ENCODE data around the gene RABGAP1L. TPM values are rescaled to one million over a fixed set of nuclear protein-coding genes. Genes with fewer than 3 reads are reported as not detected.

RABGAP1L gene
- total and polyA plus RNA-seq, 12 donors = 13.0 to 167 (median 109) TPM

- no peaks in the 10 kb centered on the region for H3K9me3 ChIP-seq
- ATAC-seq (no peak), DNase-seq (no peak)
- H3K4me3 ChIP-seq = no peak overlapping the region
- no peaks in the 10 kb centered on the region for H3K27me3 ChIP-seq
- peaks cover 0 to 12% (median 0%) of the 10 kb centered on the region in 9 donors for H3K36me3 ChIP-seq
- TF ChIP-seq CTCF (IDR thresholded peaks at IDR 0.05) = no peak
- intact Hi-C loops (cut with DNase I) = no loop called here
- no peak overlapping the region for H3K27ac ChIP-seq
- 33 to 34% methylated on average over 2 of the region's 2 CpGs for WGBS, 2 donors
- H3K4me1 ChIP-seq = peaks cover 0 to 4% (median 0%) of the 10 kb centered on the region in 9 donors
These were observed 523.2 kb downstream of the RABGAP1L start for GRCh38 chr1:174682419-174683008.

GRCh38 chr1:174686213-174686612, 526.9 kb downstream of the RABGAP1L start:
- Histone ChIP-seq H3K9me3 (no peaks in the 10 kb centered on the region), H3K27ac (no peak overlapping the region), H3K4me1 (peaks cover 0 to 4% (median 0%) of the 10 kb centered on the region in 9 donors), H3K36me3 (peaks cover 0 to 12% (median 0%) of the 10 kb centered on the region in 9 donors), H3K27me3 (no peaks in the 10 kb centered on the region), H3K4me3 (no peak overlapping the region)
- intact Hi-C loops (cut with DNase I) = no loop called here
- DNase-seq (no peak), ATAC-seq (no peak)
- no peak for TF ChIP-seq CTCF (IDR thresholded peaks at IDR 0.05)

- DNase-seq (no peak), ATAC-seq (no peak)
- H3K27ac ChIP-seq = no peak overlapping the region
- no peak for TF ChIP-seq CTCF (IDR thresholded peaks at IDR 0.05)
- peaks cover 0 to 12% (median 0%) of the 10 kb centered on the region in 9 donors for H3K36me3 ChIP-seq
- WGBS, 2 donors = 54 to 67% methylated on average over 1 of the region's 1 CpG
- no peak overlapping the region for H3K4me3 ChIP-seq
- intact Hi-C loops (cut with DNase I) = no loop called here
- no peaks in the 10 kb centered on the region for H3K27me3 ChIP-seq
- no peaks in the 10 kb centered on the region for H3K9me3 ChIP-seq
- peaks cover 0 to 4% (median 0%) of the 10 kb centered on the region in 9 donors for H3K4me1 ChIP-seq
These were observed 530.2 kb downstream of the RABGAP1L start for GRCh38 chr1:174689524-174689923.

- peaks cover 0 to 10% (median 0%) of the 10 kb centered on the region in 9 donors for H3K36me3 ChIP-seq
- TF ChIP-seq CTCF (IDR thresholded peaks at IDR 0.05) = no peak
These were observed 530.9 kb downstream of the RABGAP1L start for GRCh38 chr1:174690266-174690665.

More at GRCh38 chr1:174690266-174690665, 530.9 kb downstream of the RABGAP1L start:
- DNase-seq (no peak), ATAC-seq (no peak)
- H3K27me3 ChIP-seq = no peaks in the 10 kb centered on the region
- peaks cover 0 to 3% (median 0%) of the 10 kb centered on the region in 11 donors for H3K9me3 ChIP-seq
- intact Hi-C loops (cut with DNase I) = no loop called here
- peaks cover 0 to 4% (median 0%) of the 10 kb centered on the region in 9 donors for H3K4me1 ChIP-seq
- no peak overlapping the region for H3K27ac ChIP-seq
- no peak overlapping the region for H3K4me3 ChIP-seq
